Glomerular visceral epithelial cell (primary cell): Measurements from ENCODE around the gene HEPHL1.
"Not testable (repeated sequence)": the region's sequence is repeated elsewhere in the genome, so short reads cannot be mapped to it uniquely, and the experiment has no call there.

Source experiments
- DNase-seq: peaks from one replicate; pipeline ENCODE4 v3.0.0-alpha.2; 2016; ENCODE audit errors: extremely low spot score

Gene HEPHL1

DNA sequence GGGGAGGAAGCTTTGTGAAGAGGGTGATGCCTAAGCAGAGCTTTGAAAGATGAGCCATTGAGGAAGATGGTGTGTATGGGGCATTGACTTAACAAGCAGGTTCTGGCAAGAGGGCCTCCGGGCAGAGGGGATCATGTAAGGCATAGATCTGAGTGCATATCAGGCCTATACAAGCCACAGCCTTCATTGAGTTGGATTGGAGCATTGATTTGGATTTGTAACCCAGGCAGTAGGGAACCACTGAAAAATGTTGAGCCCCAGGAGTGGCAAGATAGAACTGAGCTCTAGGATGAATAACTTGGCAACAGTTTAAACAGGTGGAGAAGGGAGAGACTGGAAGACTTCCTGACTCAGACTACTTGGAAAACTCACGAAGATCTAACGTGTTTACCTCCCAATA, 128.9 kb downstream of the HEPHL1 start:
- DNase-seq: no peak

DNA sequence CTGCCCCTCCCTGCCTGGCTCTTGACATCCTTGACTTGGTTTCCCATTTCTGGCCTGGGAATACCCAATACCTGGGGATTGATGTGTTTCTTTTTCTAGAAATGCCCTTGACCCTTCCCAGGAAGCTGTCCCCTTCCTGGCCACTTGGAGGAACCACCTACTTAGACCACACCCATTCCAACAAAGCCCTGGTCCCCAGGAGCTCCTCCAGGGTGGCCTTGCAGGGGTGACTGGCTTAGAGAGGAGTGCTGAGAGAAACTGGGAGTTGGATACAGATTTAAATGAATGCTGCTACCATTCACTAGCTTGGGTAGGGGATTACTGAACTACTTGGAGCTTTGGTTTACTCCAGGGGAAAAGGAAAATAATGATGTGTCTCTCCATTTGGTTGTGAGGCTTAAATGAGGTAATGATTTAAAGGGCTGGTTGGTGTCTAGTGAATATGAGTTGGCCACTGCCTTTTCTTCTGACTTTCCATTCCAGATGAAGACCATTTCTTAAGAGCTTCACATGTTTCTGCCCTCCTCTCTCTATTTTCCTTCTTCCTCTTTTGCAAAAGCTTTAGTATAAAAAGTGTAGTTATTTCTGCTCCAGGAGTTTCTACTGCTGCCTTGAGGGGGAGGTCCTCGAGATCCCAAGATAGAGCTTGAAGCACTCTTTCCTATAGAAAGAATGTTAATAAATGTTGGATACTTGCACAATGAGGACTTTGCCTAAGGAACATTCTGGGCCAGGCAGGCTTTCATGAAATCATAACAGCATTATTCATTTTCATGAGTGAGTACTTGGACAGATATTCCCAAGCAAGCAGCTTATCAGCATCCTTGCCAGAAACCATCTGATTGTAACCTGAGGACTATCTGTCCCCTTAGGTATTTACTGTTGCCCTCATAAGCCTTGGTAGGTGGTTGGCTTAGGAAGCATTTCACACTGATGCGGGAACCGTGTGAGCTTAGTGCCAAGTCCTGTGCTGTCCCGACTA, 129.8 kb downstream of the HEPHL1 start:
- DNase-seq: no peak

DNA sequence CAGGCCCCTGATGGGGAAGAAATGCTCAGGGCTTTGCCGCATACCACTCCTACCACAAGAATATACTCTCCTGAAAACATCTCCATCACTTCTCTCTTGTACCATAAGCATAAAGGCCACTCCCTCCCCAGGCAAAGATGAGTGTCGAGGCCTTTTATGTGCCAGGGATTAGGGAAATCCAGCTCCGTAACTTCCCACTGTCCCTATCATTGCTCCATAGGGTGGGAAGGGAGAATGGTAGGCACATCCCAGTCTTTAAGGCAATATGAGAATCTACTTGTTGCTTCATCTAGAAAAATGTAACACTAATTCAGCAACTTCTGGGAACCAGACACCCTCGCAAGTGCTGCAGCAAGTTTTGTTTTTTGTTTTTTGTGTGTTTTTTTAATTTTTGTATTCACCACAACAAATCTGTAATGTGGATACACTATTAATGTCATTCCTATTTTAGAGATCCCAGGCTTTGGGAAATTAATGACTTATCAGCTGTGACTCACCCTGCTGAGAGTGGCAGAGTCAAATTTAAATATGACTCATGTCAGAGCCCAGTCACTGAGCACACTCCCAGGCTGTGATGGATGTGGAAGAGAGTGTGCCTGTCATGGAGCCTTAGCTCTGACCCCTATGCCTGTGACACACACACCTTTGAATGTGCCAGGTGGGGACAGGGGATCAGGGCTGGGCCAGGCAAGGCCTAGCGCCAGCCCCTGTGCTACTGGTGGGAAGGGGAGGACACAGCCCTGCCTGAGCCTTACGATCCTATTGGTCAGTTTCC, 130.9 kb downstream of the HEPHL1 start:
- DNase-seq: peak; percentile 66

DNA sequence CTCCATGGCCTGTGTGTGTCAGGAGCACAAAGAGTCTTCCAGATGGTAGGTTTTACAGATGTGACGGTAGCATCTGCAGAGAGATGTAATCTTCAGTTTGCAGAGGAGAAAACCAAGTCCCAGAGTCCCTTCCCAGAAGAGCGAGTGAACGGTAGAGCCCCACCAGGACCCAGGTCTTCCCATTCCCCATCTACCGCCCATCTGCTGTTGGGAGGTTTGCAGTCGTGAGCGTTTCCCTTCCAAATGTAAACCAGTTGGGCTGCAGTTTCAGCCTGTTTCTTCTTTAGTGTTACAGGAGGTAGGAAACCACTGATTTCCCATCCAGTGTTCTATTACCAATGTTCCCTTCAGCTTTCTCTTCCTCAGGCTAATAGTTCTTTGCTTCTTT, 131.5 kb downstream of the HEPHL1 start:
- no peak for DNase-seq

DNA sequence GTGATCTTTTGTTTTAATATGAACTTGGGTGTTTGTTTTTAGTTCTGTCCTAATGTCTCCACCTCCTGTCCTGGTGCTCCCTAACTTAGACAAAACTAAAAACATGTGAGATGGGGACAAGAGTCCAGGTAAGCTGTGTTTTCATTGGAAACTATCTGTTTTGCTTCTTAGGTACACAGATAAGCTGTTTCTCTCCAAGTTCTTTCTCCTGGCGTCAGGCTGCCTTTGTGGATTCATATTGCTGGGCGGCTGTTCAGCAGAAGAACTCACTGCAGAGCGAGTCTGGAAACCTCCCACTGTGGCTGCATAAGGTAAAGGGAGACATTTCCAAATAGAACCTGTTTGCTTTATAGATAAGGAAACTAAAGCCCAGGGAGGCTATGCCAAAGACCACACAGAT, 132.2 kb downstream of the HEPHL1 start:
- no peak for DNase-seq

DNA sequence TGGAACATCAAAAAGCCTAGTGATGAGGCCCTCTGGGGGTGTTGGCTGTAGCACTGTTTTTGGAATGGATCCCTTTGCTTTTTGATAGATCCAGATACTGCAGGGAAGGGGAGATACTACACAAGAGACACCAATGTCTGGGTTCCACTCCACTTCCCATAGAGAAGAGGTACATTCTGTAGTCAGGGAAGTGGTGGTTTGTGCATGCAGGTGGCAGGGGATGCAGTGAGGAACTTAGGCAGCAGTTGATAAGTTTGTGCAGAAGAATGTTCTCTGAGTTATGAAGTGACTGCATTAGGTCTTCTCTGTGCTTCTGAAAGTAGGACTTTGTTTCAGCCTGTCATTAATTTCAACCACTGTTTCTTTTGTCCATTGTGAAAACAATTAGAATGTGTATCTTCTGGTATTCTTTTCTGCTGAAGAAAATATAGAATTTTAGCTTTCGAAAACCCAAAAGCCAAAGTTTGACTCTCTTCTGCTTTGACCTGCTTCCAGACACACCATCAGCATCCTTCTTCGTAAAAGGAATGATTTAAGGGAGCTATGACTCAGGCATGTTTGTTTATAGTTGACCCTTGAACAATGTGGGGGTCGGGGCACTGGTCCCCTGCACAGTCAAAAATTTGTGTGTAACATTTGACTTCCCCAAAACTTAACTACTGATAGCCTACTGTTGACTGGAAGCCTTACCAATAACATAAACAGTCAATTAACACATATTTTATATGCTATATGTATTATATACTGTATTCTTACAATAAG, 133.1 kb downstream of the HEPHL1 start:
- no peak for DNase-seq

DNA sequence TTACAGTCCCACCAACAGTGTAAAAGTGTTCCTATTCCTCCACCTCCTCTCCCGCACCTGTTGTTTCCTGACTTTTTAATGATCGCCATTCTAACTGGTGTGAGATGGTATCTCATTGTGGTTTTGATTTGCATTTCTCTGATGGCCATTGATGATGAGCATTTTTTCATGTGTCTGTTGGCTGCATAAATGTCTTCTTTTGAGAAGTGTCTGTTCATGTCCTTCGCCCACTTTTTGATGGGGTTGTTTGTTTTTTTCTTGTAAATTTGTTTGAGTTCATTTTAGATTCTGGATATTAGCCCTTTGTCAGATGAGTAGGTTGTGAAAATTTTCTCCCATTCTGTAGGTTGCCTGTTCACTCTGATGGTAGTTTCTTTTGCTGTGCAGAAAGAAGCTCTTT, 136.2 kb downstream of the HEPHL1 start:
- DNase-seq: not testable (repeated sequence)
